ENCODE results near the gene PLS3.

DNA sequence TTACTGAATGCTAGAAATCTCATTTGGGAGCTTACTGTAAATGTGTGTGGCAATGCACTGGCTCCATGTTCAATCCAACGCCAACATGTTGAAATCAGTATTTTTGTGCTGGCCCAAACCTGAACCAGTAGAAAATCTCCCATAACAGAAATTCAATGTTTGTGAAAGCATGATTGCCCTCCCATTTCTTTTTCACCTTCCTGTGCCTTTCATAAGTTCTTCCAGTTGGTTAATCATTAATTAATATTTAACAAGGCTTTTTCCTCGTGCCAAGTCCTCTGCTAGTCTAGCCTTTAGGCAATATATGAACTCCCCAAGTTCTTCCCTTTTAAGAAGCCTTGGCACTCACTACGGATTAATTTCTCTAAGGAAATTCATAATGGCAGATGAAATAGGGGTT is 1.3 kb upstream of the PLS3 start:
- TF ChIP-seq EZH2 (IDR thresholded peaks at IDR 0.05) (no peak), POLR2AphosphoS5 (IDR thresholded peaks at IDR 0.05; ENCODE audit: borderline replicate concordance, low read depth, low read length) (no peak), FOXP2 (optimal IDR thresholded peaks at IDR 0.05; ENCODE audit: control extremely low read depth, extremely low read length, insufficient read depth) (no peak)
